ENCODE results near the gene EXOSC10.

DNA sequence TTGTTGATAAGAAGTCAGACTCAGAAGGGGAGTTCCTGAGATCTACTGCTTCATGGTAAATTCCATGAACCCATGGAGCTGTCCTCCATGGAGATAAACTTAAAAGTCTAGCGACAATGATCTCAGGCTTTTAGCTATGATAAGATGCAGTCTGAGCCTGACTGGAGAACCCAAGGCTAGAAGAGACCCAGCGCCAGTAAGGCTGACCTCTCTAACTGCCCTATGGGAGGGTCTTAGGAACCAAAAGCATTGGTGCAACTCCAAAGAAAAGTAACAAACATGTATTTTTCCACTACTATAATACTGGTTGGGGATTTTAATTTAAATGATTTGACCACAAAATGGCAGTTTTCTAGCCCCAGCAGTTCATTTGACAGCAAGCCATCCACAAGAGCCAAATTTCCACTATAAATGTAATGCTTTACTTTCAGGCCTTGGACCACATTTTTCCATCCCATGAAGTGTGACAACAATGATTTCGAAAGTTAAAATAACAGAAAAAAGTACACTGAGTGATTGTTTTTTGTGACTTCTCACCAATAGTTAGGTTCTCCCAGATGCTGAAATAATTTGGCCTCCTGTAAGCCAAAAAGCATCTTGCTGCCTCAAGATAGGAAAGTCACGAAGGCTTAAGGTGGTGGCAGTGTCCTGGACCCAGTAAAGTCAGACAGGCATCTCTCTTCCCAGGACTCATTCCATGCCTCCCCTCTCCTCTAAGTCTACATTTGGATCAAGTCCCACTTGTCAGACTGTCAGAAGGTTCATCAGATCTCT, 43.1 kb upstream of the EXOSC10 start:
- TF ChIP-seq, protein P1, sequence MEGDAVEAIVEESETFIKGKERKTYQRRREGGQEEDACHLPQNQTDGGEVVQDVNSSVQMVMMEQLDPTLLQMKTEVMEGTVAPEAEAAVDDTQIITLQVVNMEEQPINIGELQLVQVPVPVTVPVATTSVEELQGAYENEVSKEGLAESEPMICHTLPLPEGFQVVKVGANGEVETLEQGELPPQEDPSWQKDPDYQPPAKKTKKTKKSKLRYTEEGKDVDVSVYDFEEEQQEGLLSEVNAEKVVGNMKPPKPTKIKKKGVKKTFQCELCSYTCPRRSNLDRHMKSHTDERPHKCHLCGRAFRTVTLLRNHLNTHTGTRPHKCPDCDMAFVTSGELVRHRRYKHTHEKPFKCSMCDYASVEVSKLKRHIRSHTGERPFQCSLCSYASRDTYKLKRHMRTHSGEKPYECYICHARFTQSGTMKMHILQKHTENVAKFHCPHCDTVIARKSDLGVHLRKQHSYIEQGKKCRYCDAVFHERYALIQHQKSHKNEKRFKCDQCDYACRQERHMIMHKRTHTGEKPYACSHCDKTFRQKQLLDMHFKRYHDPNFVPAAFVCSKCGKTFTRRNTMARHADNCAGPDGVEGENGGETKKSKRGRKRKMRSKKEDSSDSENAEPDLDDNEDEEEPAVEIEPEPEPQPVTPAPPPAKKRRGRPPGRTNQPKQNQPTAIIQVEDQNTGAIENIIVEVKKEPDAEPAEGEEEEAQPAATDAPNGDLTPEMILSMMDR (optimal IDR thresholded peaks at IDR 0.05 in 1 of 3, IDR thresholded peaks at IDR 0.05 in 1 of 3, conservative IDR thresholded peaks at IDR 0.05 in 1 of 3; ENCODE audit: extremely low read depth in 1 of 3, insufficient read depth in 2 of 3, low read length in 3 of 3) = no peak
- TF ChIP-seq EZH2 (IDR thresholded peaks at IDR 0.05; ENCODE audit: low read length) = no peak

All from keratinocyte (primary cell).